OCI-LY7 (cell line): ENCODE data around the gene TEX22. TPM values are rescaled to one million over a fixed set of nuclear protein-coding genes. Genes with fewer than 3 reads are reported as not detected.

Experiments used
- BruUV-seq: library from RNA; stranded (reverse); fragments of 400-500 nt; replicated peaks from 2 replicates; lab custom pipeline; 2021; lab: Mats Ljungman, UMichigan
- CTCF ChIA-PET: fragments of 300-600 bp; sonication (Branson Sonifier 250); formaldehyde crosslinking; loops from one replicate; lab custom pipeline; 2022; ENCODE audit warnings: antibody characterized with exemption; ENCODE audit not compliant: unreplicated experiment; lab: Charles Lee
- POLR2A ChIA-PET: fragments of 300-600 bp; sonication (Branson Sonifier 250); formaldehyde crosslinking; loops from one replicate; lab custom pipeline; 2022; ENCODE audit warnings: antibody characterized with exemption; lab: Charles Lee
- DNase-seq: peaks from one replicate; pipeline ENCODE4 v3.0.0-alpha.2; 2015; ENCODE audit warnings: low spot score
- H2AFZ ChIP-seq: fragments of 200-600 bp; sonication (generic), shearing (Covaris generic); 2 replicates; pipeline ENCODE4 v1.6.1; 2014; ENCODE audit warnings: mild to moderate bottlenecking, antibody characterized with exemption, low read length, moderate library complexity
- H3K27ac ChIP-seq: fragments of 200-600 bp; sonication (generic); 2 replicates; pipeline ENCODE4 v1.5.1; 2014; ENCODE audit warnings: mixed run types, low read depth, mild to moderate bottlenecking, moderate library complexity, low read length, inconsistent platforms; ENCODE audit not compliant: poor library complexity, severe bottlenecking
- H3K36me3 ChIP-seq: fragments of 200-600 bp; sonication (generic); 2 replicates; pipeline ENCODE4 v1.6.1; 2014; ENCODE audit warnings: mild to moderate bottlenecking, antibody characterized with exemption, low read length, moderate library complexity, mixed read lengths; ENCODE audit not compliant: insufficient read depth
- H3K4me1 ChIP-seq: fragments of 200-600 bp; sonication (generic); 2 replicates; pipeline ENCODE4 v1.5.1; 2014; ENCODE audit warnings: mild to moderate bottlenecking, low read length; ENCODE audit not compliant: insufficient read depth, poor library complexity, severe bottlenecking
- H3K4me2 ChIP-seq: fragments of 200-600 bp; sonication (generic); 2 replicates; pipeline ENCODE4 v1.6.1; 2014; ENCODE audit warnings: mild to moderate bottlenecking, low read length
- H3K4me3 ChIP-seq: fragments of 200-600 bp; sonication (generic); 2 replicates; pipeline ENCODE4 v1.5.1; 2014; ENCODE audit warnings: mild to moderate bottlenecking, low read depth, low read length; ENCODE audit not compliant: poor library complexity, severe bottlenecking
- H3K79me2 ChIP-seq: fragments of 200-600 bp; sonication (generic); 2 replicates; pipeline ENCODE4 v1.6.1; 2016; ENCODE audit warnings: low read depth, mild to moderate bottlenecking, low read length, moderate library complexity, mixed read lengths; ENCODE audit not compliant: insufficient read depth
- H3K9me2 ChIP-seq: fragments of 200-600 bp; sonication (generic); 2 replicates; pipeline ENCODE4 v1.6.1; 2016; ENCODE audit warnings: mild to moderate bottlenecking, low read length, mixed read lengths; ENCODE audit not compliant: insufficient read depth
- H3K9me3 ChIP-seq: fragments of 200-600 bp; sonication (generic); 2 replicates; pipeline ENCODE4 v1.6.1; 2014; ENCODE audit warnings: mild to moderate bottlenecking, mixed run types, low read length, mixed read lengths
- H4K20me1 ChIP-seq: fragments of 200-600 bp; sonication (generic); 2 replicates; pipeline ENCODE4 v1.6.1; 2014; ENCODE audit warnings: mild to moderate bottlenecking, antibody characterized with exemption, low read length, moderate library complexity, mixed read lengths; ENCODE audit not compliant: insufficient read depth
- EZH2phosphoT487 ChIP-seq: fragments of 200-600 bp; sonication (generic); IDR thresholded peaks from 2 replicates; pipeline ENCODE4 v1.6.1; 2018; ENCODE audit warnings: low read depth, borderline replicate concordance, mild to moderate bottlenecking, mixed run types, antibody characterized with exemption, low read length, moderate library complexity, mixed read lengths
- intact Hi-C: fragments of 100-400 bp; cut with micrococcal nuclease; formaldehyde crosslinking; loops from one replicate; pipeline ENCODE4 v1.10.0; 2022; ENCODE audit not compliant: unreplicated experiment
- total RNA-seq, 2 experiments: library from RNA; depleted of rRNA in 1 of 2; stranded (reverse); fragments of >200 nt in 1 of 2; shearing (Covaris generic) in 1 of 2; gene quantifications; 2 replicates each; pipeline ENCODE4 v1.2.3, GENCODE V29; 2014 to 2022
- TF ChIP-seq, protein P1 (sequence below): fragments of 200-600 bp; sonication (generic); conservative IDR thresholded peaks from 2 replicates; pipeline ENCODE4 v1.5.1; 2014; ENCODE audit warnings: mild to moderate bottlenecking, antibody characterized with exemption, low read length, moderate library complexity, mixed read lengths

TEX22 gene
- total RNA-seq, 2 experiments from 2014 or later, result 1.3 to 9.2 TPM

- Histone ChIP-seq H3K4me1 (peaks cover 7% of the 10 kb centered on the region), H3K36me3 (no peaks in the 10 kb centered on the region), H3K4me2 (no peak overlapping the region), H2AFZ (no peak overlapping the region), H4K20me1 (no peaks in the 10 kb centered on the region), H3K27ac (no peak overlapping the region), H3K9me2 (no peaks in the 10 kb centered on the region), H3K9me3 (no peaks in the 10 kb centered on the region), H3K79me2 (no peaks in the 10 kb centered on the region), H3K4me3 (no peak overlapping the region)
- TF ChIP-seq, protein P1, sequence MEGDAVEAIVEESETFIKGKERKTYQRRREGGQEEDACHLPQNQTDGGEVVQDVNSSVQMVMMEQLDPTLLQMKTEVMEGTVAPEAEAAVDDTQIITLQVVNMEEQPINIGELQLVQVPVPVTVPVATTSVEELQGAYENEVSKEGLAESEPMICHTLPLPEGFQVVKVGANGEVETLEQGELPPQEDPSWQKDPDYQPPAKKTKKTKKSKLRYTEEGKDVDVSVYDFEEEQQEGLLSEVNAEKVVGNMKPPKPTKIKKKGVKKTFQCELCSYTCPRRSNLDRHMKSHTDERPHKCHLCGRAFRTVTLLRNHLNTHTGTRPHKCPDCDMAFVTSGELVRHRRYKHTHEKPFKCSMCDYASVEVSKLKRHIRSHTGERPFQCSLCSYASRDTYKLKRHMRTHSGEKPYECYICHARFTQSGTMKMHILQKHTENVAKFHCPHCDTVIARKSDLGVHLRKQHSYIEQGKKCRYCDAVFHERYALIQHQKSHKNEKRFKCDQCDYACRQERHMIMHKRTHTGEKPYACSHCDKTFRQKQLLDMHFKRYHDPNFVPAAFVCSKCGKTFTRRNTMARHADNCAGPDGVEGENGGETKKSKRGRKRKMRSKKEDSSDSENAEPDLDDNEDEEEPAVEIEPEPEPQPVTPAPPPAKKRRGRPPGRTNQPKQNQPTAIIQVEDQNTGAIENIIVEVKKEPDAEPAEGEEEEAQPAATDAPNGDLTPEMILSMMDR, result no peak
- no peak for TF ChIP-seq EZH2phosphoT487
- DNase-seq, result no peak
- BruUV-seq, result no TSS peak
- intact Hi-C loops, result no loop called here
- CTCF ChIA-PET, result no interaction called here
- POLR2A ChIA-PET, result no interaction called here
Measured at GRCh38 chr14:105411985-105412770, 13.8 kb downstream of the TEX22 start.

GRCh38 chr14:105412771-105413543, 14.6 kb downstream of the TEX22 start:
- no peak for DNase-seq
- no peak overlapping the region for H3K27ac ChIP-seq
- no peaks in the 10 kb centered on the region for H3K9me3 ChIP-seq
- peaks cover 7% of the 10 kb centered on the region for H3K4me1 ChIP-seq
- intact Hi-C loops, result no loop called here
- TF ChIP-seq, protein P1, result no peak
- TF ChIP-seq EZH2phosphoT487, result no peak
- no peaks in the 10 kb centered on the region for H3K79me2 ChIP-seq
- no peaks in the 10 kb centered on the region for H4K20me1 ChIP-seq
- ChIA-PET POLR2A (no interaction called here), CTCF (no interaction called here)
- H3K36me3 ChIP-seq, result no peaks in the 10 kb centered on the region
- H2AFZ ChIP-seq, result no peak overlapping the region
- no peak overlapping the region for H3K4me2 ChIP-seq
- no peak overlapping the region for H3K4me3 ChIP-seq
- H3K9me2 ChIP-seq, result no peaks in the 10 kb centered on the region
- no TSS peak for BruUV-seq

GRCh38 chr14:105413544-105413886, 15.2 kb downstream of the TEX22 start:
- BruUV-seq, result no TSS peak
- intact Hi-C loops, result no loop called here
- H3K4me2 ChIP-seq, result no peak overlapping the region
- H3K79me2 ChIP-seq, result no peaks in the 10 kb centered on the region
- H3K9me2 ChIP-seq, result no peaks in the 10 kb centered on the region
- no peak overlapping the region for H3K27ac ChIP-seq
- peaks cover 8% of the 10 kb centered on the region for H3K4me1 ChIP-seq
- no peak overlapping the region for H2AFZ ChIP-seq
- H3K4me3 ChIP-seq, result no peak overlapping the region
- TF ChIP-seq, protein P1, result no peak
- TF ChIP-seq EZH2phosphoT487, result no peak
- no peaks in the 10 kb centered on the region for H4K20me1 ChIP-seq
- CTCF ChIA-PET, result no interaction called here
- no peak for DNase-seq
- H3K36me3 ChIP-seq, result no peaks in the 10 kb centered on the region
- POLR2A ChIA-PET, result no interaction called here
- no peaks in the 10 kb centered on the region for H3K9me3 ChIP-seq
